ENCODE results near the gene KRTAP10-11.

DNA sequence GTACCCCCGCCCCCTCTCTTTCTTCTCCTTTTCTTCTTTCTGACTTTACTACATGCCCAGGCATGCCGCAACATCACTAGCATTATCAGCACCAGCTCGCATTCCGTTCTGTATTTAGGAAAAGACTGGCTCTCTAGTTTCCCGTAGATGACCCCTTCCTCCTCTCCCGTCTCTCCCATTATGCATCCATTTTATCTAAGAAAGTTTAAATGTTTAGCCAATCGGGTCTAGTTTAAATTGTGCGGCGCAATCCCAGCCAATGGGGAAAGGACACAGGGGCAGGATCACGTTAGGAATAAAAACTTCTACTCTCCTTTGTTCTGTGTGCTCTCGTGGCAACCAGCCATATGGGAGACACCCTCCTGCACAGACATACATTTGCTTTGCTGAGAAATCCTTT lies 48.2 kb upstream of the KRTAP10-11 start:
- TF ChIP-seq, protein P1, sequence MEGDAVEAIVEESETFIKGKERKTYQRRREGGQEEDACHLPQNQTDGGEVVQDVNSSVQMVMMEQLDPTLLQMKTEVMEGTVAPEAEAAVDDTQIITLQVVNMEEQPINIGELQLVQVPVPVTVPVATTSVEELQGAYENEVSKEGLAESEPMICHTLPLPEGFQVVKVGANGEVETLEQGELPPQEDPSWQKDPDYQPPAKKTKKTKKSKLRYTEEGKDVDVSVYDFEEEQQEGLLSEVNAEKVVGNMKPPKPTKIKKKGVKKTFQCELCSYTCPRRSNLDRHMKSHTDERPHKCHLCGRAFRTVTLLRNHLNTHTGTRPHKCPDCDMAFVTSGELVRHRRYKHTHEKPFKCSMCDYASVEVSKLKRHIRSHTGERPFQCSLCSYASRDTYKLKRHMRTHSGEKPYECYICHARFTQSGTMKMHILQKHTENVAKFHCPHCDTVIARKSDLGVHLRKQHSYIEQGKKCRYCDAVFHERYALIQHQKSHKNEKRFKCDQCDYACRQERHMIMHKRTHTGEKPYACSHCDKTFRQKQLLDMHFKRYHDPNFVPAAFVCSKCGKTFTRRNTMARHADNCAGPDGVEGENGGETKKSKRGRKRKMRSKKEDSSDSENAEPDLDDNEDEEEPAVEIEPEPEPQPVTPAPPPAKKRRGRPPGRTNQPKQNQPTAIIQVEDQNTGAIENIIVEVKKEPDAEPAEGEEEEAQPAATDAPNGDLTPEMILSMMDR (IDR thresholded peaks at IDR 0.05) = no peak
- no peak for TF ChIP-seq EZH2phosphoT487 (IDR thresholded peaks at IDR 0.05)
